ENCODE data around the gene HAVCR2.

- TF ChIP-seq CTCF (IDR thresholded peaks at IDR 0.05; ENCODE audit: low read depth, low read length, poor library complexity, severe bottlenecking) (no peak), EZH2phosphoT487 (IDR thresholded peaks at IDR 0.05; ENCODE audit: borderline replicate concordance, low read length) (no peak)
Observed at GRCh38 chr5:157051604-157052245, 57.1 kb downstream of the HAVCR2 start.

Measured in DOHH2 (cell line).